C4-2B (cell line): ENCODE results near the gene BCAR3.

Source experiments
- H3K27ac ChIP-seq: fragments of 450-650 bp; 2 replicates; pipeline ENCODE4 v1.5.1; 2017
- ZFX ChIP-seq: fragments of 450-650 bp; IDR thresholded peaks from 2 replicates; pipeline ENCODE4 v1.6.1; 2017
- TF ChIP-seq, protein P1 (sequence below): fragments of 450-650 bp; conservative IDR thresholded peaks from 2 replicates; pipeline ENCODE4 v1.5.1; 2017; ENCODE audit warnings: mild to moderate bottlenecking

The BCAR3 gene

GRCh38 chr1:93598396-93598795, 83.2 kb downstream of the BCAR3 start:
- TF ChIP-seq, protein P1, sequence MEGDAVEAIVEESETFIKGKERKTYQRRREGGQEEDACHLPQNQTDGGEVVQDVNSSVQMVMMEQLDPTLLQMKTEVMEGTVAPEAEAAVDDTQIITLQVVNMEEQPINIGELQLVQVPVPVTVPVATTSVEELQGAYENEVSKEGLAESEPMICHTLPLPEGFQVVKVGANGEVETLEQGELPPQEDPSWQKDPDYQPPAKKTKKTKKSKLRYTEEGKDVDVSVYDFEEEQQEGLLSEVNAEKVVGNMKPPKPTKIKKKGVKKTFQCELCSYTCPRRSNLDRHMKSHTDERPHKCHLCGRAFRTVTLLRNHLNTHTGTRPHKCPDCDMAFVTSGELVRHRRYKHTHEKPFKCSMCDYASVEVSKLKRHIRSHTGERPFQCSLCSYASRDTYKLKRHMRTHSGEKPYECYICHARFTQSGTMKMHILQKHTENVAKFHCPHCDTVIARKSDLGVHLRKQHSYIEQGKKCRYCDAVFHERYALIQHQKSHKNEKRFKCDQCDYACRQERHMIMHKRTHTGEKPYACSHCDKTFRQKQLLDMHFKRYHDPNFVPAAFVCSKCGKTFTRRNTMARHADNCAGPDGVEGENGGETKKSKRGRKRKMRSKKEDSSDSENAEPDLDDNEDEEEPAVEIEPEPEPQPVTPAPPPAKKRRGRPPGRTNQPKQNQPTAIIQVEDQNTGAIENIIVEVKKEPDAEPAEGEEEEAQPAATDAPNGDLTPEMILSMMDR = no peak
- no peak for TF ChIP-seq ZFX
- no peak overlapping the region for H3K27ac ChIP-seq

DNA sequence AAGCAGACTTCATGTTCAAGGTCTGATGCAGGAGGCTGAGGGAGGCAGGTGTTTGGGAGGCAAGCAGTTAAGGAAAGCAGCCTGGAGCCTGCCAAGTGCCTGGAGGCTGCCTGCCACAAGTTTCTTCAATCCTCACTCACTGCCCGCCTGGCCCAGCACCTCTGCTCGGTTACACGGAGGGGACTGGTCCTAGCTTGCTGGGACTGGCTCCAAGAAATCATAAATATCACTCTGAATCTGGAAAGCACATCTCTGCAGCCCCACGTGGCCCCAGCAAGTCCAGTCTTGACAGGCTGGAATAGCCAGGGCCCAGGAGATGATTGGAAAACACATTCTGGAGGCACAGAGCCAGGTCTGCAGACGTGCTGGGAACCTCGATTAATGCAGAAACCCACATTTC, 83.9 kb downstream of the BCAR3 start:
- no peak overlapping the region for H3K27ac ChIP-seq
- no peak for TF ChIP-seq ZFX
- TF ChIP-seq, protein P1 = no peak

- no peak for TF ChIP-seq ZFX
- TF ChIP-seq, protein P1 = no peak
These were observed 85.1 kb downstream of the BCAR3 start for GRCh38 chr1:93596329-93597089.

DNA sequence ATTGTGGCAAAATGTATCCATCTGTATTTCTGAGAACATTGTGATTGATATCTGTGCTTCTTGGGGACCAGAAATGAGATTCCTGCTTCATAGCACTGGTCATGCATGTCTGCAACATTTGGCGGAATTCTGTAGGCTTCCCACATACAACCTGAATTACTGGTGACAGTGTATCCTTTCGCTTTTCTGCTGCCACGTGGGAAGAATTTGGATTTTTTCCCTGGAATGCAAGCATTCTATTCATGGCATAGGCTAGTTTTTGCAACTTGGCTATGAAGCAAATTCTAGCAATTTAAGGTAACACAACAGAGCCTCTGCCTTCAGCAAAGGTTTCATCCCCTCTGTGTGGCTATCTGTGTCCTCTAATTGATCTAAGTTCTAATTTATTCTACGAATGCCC, 85.9 kb downstream of the BCAR3 start:
- no peak overlapping the region for H3K27ac ChIP-seq
- TF ChIP-seq, protein P1 = no peak
- TF ChIP-seq ZFX = no peak

More at GRCh38 chr1:93596329-93597089, 85.1 kb downstream of the BCAR3 start:
- no peak overlapping the region for H3K27ac ChIP-seq

GRCh38 chr1:93595266-93595665, 86.4 kb downstream of the BCAR3 start:
- no peak overlapping the region for H3K27ac ChIP-seq
- no peak for TF ChIP-seq ZFX
- TF ChIP-seq, protein P1 = no peak

DNA sequence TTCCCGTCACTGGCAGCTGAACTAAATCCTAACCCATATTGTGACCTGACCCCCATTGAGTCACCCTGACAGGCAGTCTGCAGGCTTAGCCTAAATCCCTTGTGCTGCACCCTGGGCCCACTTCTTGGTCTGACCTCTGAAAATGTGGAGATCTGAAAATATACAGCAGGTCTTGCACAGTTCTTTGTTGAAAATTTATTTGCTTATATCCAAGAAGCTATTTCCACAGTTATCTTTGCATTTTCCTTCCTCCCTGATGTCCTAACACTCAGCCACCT, 87.1 kb downstream of the BCAR3 start:
- TF ChIP-seq, protein P1 = no peak
- no peak for TF ChIP-seq ZFX
- no peak overlapping the region for H3K27ac ChIP-seq

DNA sequence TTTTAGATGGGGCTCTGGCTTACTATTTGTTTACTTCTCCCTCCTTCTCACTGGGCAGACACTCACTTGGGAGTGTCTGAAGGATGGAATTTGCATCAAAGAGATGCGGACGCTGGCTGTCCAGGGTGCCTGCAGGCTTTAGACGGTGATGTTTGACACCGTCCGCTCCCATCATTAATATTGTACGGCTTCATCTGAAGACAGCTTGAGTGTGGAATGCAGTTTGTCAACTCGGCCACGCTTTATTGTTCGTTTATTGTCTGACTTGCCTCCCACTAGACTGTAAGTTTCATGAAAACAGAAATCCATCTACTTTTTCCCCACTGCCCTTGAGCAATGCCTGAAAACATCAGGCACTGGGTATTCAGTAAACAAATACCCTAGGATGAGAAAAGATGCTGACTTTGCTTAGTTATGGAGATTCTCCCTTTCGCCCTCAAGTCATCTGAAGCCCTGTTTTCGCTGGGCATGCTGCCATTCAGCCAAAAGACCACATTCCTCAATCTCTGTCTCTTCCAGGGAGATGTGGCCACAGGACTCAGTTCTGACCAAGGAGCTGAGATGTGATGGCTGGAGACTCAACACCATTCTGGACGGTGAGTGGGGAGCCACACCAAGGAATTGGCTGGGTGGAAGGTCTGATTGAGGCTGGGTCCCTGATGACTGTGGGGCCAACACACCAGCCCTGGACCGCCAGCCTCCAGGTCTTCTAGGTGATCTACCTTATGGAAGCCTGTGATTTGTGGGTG, 87.6 kb downstream of the BCAR3 start:
- no peak for TF ChIP-seq ZFX
- TF ChIP-seq, protein P1 = no peak
- H3K27ac ChIP-seq = no peak overlapping the region
